WTC11 (cell line): ENCODE results near the gene CPN1.

ENCODE experiments used
- CREB1 ChIP-seq: sonication (generic); formaldehyde crosslinking; IDR thresholded peaks from 2 replicates; pipeline ENCODE4 v1.8.0; 2023; ENCODE audit warnings: mild to moderate bottlenecking, missing genetic modification reagents
- ELF4 ChIP-seq: sonication (generic); formaldehyde crosslinking; IDR thresholded peaks from 2 replicates; pipeline ENCODE4 v1.8.1; 2022; ENCODE audit warnings: low read depth, mild to moderate bottlenecking, moderate library complexity, missing genetic modification reagents
- GRHL2 ChIP-seq: fragments of 250-450 bp; sonication (Bioruptor Pico); IDR thresholded peaks from 2 replicates; pipeline ENCODE4 v1.8.0; 2022; ENCODE audit warnings: mild to moderate bottlenecking, moderate library complexity; ENCODE audit not compliant: insufficient replicate concordance, severe bottlenecking
- JUN ChIP-seq: sonication (generic); formaldehyde crosslinking; IDR thresholded peaks from 2 replicates; pipeline ENCODE4 v1.8.0; 2023; ENCODE audit warnings: mild to moderate bottlenecking, missing genetic modification reagents
- NR1H2 ChIP-seq: sonication (generic); formaldehyde crosslinking; IDR thresholded peaks from 2 replicates; pipeline ENCODE4 v1.9.0; 2021; ENCODE audit warnings: mild to moderate bottlenecking, moderate library complexity, missing genetic modification reagents
- RELA ChIP-seq: sonication (generic); formaldehyde crosslinking; IDR thresholded peaks from 2 replicates; pipeline ENCODE4 v1.8.1; 2022; ENCODE audit warnings: missing genetic modification reagents, mild to moderate bottlenecking, borderline replicate concordance
- SP1 ChIP-seq: sonication (generic); formaldehyde crosslinking; conservative IDR thresholded peaks from 2 replicates; pipeline ENCODE4 v1.8.1; 2022; ENCODE audit warnings: missing genetic modification reagents
- TF ChIP-seq, protein P1 (sequence below): sonication (generic); formaldehyde crosslinking; IDR thresholded peaks from 2 replicates; pipeline ENCODE4 v1.8.0; 2022; ENCODE audit warnings: mild to moderate bottlenecking, missing genetic modification reagents
- TF ChIP-seq, protein P2 (sequence below): fragments of 200-600 bp; IDR thresholded peaks from 2 replicates; pipeline ENCODE4 v1.8.0; 2022; ENCODE audit warnings: antibody characterized with exemption
- TF ChIP-seq, protein P3 (sequence below): sonication (generic); formaldehyde crosslinking; IDR thresholded peaks from 2 replicates; pipeline ENCODE4 v1.8.1; 2023; ENCODE audit warnings: mild to moderate bottlenecking, missing genetic modification reagents, moderate library complexity
- TF ChIP-seq, protein P4 (sequence below): sonication (generic); formaldehyde crosslinking; IDR thresholded peaks from 2 replicates; pipeline ENCODE4 v1.8.1; 2022; ENCODE audit warnings: missing genetic modification reagents, borderline replicate concordance

DNA sequence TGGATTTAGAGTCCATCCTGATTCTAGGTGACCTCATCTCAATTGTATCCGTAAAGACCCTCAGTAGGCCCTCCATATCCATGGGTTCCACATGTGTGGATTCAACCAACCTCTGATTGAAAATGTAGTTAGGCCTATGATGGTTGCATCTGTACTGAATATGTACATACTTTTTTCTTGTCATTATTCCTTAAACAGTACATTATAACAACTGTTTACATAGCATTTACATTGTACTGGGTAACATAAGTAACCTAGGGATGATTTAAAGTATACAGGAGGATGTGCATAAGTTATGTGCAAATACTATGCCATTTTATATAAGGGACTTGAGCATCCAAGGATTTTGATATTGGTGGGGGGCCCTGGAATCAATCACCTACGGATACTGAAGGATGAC, 10.1 kb downstream of the CPN1 start:
- TF ChIP-seq, protein P1, sequence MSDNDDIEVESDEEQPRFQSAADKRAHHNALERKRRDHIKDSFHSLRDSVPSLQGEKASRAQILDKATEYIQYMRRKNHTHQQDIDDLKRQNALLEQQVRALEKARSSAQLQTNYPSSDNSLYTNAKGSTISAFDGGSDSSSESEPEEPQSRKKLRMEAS (CRISPR knock-in tag), result no peak
- TF ChIP-seq CREB1 (CRISPR knock-in tag) (no peak), NR1H2 (CRISPR knock-in tag) (no peak), SP1 (CRISPR knock-in tag) (no peak), ELF4 (CRISPR knock-in tag) (no peak), GRHL2 (no peak), RELA (CRISPR knock-in tag) (no peak), JUN (CRISPR knock-in tag) (no peak)
- TF ChIP-seq, protein P2, sequence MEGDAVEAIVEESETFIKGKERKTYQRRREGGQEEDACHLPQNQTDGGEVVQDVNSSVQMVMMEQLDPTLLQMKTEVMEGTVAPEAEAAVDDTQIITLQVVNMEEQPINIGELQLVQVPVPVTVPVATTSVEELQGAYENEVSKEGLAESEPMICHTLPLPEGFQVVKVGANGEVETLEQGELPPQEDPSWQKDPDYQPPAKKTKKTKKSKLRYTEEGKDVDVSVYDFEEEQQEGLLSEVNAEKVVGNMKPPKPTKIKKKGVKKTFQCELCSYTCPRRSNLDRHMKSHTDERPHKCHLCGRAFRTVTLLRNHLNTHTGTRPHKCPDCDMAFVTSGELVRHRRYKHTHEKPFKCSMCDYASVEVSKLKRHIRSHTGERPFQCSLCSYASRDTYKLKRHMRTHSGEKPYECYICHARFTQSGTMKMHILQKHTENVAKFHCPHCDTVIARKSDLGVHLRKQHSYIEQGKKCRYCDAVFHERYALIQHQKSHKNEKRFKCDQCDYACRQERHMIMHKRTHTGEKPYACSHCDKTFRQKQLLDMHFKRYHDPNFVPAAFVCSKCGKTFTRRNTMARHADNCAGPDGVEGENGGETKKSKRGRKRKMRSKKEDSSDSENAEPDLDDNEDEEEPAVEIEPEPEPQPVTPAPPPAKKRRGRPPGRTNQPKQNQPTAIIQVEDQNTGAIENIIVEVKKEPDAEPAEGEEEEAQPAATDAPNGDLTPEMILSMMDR, result no peak
- TF ChIP-seq, protein P3, sequence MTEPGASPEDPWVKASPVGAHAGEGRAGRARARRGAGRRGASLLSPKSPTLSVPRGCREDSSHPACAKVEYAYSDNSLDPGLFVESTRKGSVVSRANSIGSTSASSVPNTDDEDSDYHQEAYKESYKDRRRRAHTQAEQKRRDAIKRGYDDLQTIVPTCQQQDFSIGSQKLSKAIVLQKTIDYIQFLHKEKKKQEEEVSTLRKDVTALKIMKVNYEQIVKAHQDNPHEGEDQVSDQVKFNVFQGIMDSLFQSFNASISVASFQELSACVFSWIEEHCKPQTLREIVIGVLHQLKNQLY (CRISPR knock-in tag), result no peak
- TF ChIP-seq, protein P4, sequence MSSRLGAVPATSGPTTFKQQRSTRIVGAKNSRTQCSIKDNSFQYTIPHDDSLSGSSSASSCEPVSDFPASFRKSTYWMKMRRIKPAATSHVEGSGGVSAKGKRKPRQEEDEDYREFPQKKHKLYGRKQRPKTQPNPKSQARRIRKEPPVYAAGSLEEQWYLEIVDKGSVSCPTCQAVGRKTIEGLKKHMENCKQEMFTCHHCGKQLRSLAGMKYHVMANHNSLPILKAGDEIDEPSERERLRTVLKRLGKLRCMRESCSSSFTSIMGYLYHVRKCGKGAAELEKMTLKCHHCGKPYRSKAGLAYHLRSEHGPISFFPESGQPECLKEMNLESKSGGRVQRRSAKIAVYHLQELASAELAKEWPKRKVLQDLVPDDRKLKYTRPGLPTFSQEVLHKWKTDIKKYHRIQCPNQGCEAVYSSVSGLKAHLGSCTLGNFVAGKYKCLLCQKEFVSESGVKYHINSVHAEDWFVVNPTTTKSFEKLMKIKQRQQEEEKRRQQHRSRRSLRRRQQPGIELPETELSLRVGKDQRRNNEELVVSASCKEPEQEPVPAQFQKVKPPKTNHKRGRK (CRISPR knock-in tag), result no peak
